OCI-LY3 (cell line): ENCODE data around the gene MYO5B.

Experiments
- H2AFZ ChIP-seq: fragments of 200-600, 300-600 bp; shearing (Covaris generic); 2 replicates; pipeline ENCODE4 v1.6.0; 2014; ENCODE audit warnings: antibody characterized with exemption, low read depth, low read length
- H3K27ac ChIP-seq: fragments of 200-600, 300-600 bp; sonication (generic); 2 replicates; pipeline ENCODE4 v1.5.1; 2014; ENCODE audit warnings: mild to moderate bottlenecking, low read length, moderate library complexity, mixed read lengths
- H3K27me3 ChIP-seq: fragments of 200-600, 300-600 bp; sonication (generic); 2 replicates; pipeline ENCODE4 v1.6.1; 2014; ENCODE audit warnings: low read depth, low read length, mixed read lengths
- H3K36me3 ChIP-seq: fragments of 200-600, 300-600 bp; sonication (generic); replicated peaks from 2 replicates; pipeline ENCODE3; 2014; ENCODE audit warnings: low read depth, low read length, mixed read lengths
- H3K4me1 ChIP-seq: fragments of 300-600, 200-600 bp; sonication (generic); 2 replicates; pipeline ENCODE4 v1.6.1; 2014; ENCODE audit warnings: low read length, mixed read lengths
- H3K4me2 ChIP-seq: fragments of 200-600, 300-600 bp; sonication (generic); 2 replicates; pipeline ENCODE4 v1.6.1; 2014; ENCODE audit warnings: low read length, mixed read lengths
- H3K4me3 ChIP-seq: fragments of 300-600, 200-600 bp; sonication (generic); 2 replicates; pipeline ENCODE4 v1.5.1; 2014; ENCODE audit warnings: antibody characterized with exemption, mild to moderate bottlenecking, low read length, moderate library complexity
- H3K79me2 ChIP-seq: fragments of 300-600, 200-600 bp; shearing (Covaris generic); 2 replicates; pipeline ENCODE4 v1.6.1; 2014; ENCODE audit warnings: mild to moderate bottlenecking, low read length, mixed read lengths
- H3K9ac ChIP-seq: fragments of 300-600, 200-600 bp; shearing (Covaris generic); 2 replicates; pipeline ENCODE4 v1.6.0; 2014; ENCODE audit warnings: mild to moderate bottlenecking, low read length, moderate library complexity
- H3K9me3 ChIP-seq: fragments of 200-600, 300-600 bp; shearing (Covaris generic); 2 replicates; pipeline ENCODE4 v1.6.1; 2014; ENCODE audit warnings: low read length, mixed read lengths; ENCODE audit not compliant: insufficient read depth
- H4K20me1 ChIP-seq: fragments of 200-600, 300-600 bp; sonication (generic); 2 replicates; pipeline ENCODE4 v1.6.1; 2016; ENCODE audit warnings: low read length, mixed read lengths; ENCODE audit not compliant: insufficient read depth
- EZH2phosphoT487 ChIP-seq: fragments of 200-600 bp; shearing (Covaris generic); IDR thresholded peaks from 2 replicates; pipeline ENCODE4 v1.6.1; 2018; ENCODE audit warnings: antibody characterized with exemption, mixed run types, low read depth
- TF ChIP-seq, protein P1 (sequence below): fragments of 200-600, 300-600 bp; sonication (generic); IDR thresholded peaks from 2 replicates; pipeline ENCODE4 v1.5.1; 2014; ENCODE audit warnings: antibody characterized with exemption, low read length, low read depth

The MYO5B gene

DNA sequence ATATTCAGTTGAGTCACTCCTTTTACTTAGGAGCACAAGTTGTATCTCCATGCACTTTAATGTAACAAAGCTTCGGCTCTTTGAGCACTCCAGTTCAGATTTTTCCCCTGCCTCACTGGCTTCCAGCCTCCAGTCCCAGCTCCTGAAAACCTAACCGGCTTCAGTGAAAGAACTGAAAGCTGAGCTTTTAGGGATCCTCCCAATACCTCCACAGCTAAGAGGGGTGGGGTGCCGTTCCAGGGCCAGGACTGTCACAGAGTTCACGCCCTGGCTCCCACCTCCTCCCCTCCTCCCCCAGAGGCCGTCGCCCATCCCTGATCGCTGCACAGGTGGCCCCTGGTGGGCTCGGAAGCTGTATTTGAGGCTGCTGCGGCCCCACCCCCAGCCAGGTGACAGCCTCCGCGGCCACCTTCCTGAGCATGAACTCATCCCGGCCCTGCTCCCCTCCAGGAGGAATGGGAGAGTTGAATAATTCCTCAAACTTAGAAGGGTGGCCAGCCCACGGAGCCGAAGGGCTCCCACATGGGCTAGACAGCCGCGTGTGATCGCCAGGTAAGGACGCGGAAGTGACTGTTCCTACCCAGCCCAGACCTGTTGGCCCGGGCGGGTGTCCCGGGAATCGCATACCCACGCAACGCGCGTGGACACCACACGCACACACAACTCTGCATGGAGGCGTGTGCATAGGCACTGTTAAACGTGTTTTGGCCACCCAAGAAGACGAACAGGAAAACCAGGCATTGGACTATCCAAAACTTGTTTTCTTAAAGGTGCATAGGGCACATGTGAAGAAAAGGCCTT is 1.8 kb downstream of the MYO5B start:
- H3K79me2 ChIP-seq: no peaks in the 10 kb centered on the region
- peaks cover 22% of the 10 kb centered on the region for H3K4me1 ChIP-seq
- H2AFZ ChIP-seq: no peak overlapping the region
- no peaks in the 10 kb centered on the region for H4K20me1 ChIP-seq
- TF ChIP-seq, protein P1, sequence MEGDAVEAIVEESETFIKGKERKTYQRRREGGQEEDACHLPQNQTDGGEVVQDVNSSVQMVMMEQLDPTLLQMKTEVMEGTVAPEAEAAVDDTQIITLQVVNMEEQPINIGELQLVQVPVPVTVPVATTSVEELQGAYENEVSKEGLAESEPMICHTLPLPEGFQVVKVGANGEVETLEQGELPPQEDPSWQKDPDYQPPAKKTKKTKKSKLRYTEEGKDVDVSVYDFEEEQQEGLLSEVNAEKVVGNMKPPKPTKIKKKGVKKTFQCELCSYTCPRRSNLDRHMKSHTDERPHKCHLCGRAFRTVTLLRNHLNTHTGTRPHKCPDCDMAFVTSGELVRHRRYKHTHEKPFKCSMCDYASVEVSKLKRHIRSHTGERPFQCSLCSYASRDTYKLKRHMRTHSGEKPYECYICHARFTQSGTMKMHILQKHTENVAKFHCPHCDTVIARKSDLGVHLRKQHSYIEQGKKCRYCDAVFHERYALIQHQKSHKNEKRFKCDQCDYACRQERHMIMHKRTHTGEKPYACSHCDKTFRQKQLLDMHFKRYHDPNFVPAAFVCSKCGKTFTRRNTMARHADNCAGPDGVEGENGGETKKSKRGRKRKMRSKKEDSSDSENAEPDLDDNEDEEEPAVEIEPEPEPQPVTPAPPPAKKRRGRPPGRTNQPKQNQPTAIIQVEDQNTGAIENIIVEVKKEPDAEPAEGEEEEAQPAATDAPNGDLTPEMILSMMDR: no peak
- no peak for TF ChIP-seq EZH2phosphoT487
- H3K36me3 ChIP-seq: no peaks in the 10 kb centered on the region
- H3K9ac ChIP-seq: no peak overlapping the region
- no peak overlapping the region for H3K27ac ChIP-seq
- no peak overlapping the region for H3K4me3 ChIP-seq
- H3K27me3 ChIP-seq: peaks cover 35% of the 10 kb centered on the region
- H3K9me3 ChIP-seq: no peaks in the 10 kb centered on the region
- H3K4me2 ChIP-seq: no peak overlapping the region

DNA sequence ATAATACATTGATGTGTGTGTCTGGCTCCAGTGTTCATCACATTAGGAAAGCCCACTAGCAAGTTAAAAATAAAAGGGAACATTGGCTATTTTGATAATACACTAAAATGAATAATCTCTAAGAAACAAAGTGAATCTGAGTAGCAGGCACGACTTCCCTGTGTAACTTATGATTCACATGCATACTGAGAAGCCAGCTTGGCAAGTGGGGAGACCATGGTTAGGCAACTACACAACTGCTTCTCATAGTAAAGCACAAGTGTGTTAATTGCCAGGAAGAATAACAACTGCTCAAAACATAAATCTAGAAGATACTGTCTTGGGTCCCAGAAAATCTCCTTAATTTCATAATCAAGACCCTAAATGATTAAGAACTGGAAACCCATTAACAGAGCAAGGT is 4.0 kb downstream of the MYO5B start:
- Histone ChIP-seq H3K4me3 (no peak overlapping the region), H3K27ac (no peak overlapping the region), H3K9ac (no peak overlapping the region), H2AFZ (no peak overlapping the region), H4K20me1 (no peaks in the 10 kb centered on the region), H3K36me3 (no peaks in the 10 kb centered on the region), H3K4me2 (no peak overlapping the region), H3K27me3 (peaks cover 35% of the 10 kb centered on the region), H3K9me3 (no peaks in the 10 kb centered on the region), H3K79me2 (no peaks in the 10 kb centered on the region), H3K4me1 (peaks cover 35% of the 10 kb centered on the region)
- TF ChIP-seq, protein P1: no peak
- no peak for TF ChIP-seq EZH2phosphoT487

DNA sequence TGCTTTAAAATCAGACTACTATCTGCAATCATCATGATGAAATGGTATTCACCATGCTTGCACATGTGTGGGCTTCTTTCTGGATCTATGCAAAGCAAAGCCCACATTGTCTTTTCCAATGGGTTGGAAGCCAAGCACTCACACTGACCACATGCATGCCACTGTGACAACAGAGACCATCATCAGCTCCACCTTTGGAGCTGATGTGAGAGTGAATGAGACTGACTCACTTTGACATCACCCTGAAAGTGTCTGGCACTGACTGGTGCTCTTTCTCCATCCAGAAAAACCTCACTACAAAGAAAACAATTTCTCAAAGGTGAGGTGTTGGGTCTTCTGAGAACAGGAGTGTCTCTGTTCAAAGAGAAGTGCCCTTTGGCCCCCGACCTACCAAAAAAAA is 4.7 kb downstream of the MYO5B start:
- Histone ChIP-seq H3K79me2 (no peaks in the 10 kb centered on the region), H3K4me2 (no peak overlapping the region), H3K36me3 (no peaks in the 10 kb centered on the region), H3K27me3 (peaks cover 35% of the 10 kb centered on the region), H3K9me3 (no peaks in the 10 kb centered on the region), H3K27ac (no peak overlapping the region), H4K20me1 (no peaks in the 10 kb centered on the region), H3K4me1 (peaks cover 35% of the 10 kb centered on the region), H3K4me3 (no peak overlapping the region), H2AFZ (no peak overlapping the region), H3K9ac (no peak overlapping the region)
- no peak for TF ChIP-seq EZH2phosphoT487
- TF ChIP-seq, protein P1: no peak

DNA sequence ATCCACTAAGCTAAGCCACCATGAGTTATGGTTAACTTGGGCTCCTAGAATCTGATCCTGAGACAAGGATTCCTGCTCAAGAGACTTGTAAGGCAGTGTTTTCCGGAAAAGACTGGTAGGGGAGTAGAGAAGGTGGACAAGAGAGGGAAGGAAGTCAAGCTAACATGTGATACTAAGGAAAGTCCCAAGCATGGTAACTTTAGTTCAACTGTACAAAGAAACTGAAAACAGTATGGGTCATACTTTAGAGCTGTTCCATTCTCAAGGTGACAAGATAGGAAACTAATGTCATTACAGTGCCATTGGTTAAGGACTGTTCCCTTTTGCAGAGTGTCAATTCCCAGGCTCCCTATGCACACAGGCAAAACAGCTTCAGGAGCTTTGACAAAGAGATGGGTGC is 5.8 kb downstream of the MYO5B start:
- Histone ChIP-seq H3K27me3 (peaks cover 35% of the 10 kb centered on the region), H3K4me3 (no peak overlapping the region), H3K4me2 (peak overlapping the region; percentile 18; the same call in 1 of the 2 replicates), H3K79me2 (no peaks in the 10 kb centered on the region), H3K9ac (no peak overlapping the region), H3K9me3 (no peaks in the 10 kb centered on the region), H3K27ac (no peak overlapping the region), H3K36me3 (no peaks in the 10 kb centered on the region), H4K20me1 (no peaks in the 10 kb centered on the region), H2AFZ (peak overlapping the region; percentile 57; the same call in 1 of the 2 replicates), H3K4me1 (peaks cover 35% of the 10 kb centered on the region)
- TF ChIP-seq, protein P1: no peak
- no peak for TF ChIP-seq EZH2phosphoT487
